Smooth muscle cell (in vitro differentiated cells): ENCODE results near the gene ARMC2. TPM values are rescaled to one million over a fixed set of nuclear protein-coding genes. Genes with fewer than 3 reads are reported as not detected.

Source experiments
- DNase-seq: peaks from one replicate; lab custom pipeline; 2025; ENCODE audit not compliant: unreplicated experiment; lab: John Stamatoyannopoulos, UW
- H2AFZ ChIP-seq: fragments of 200-600 bp; sonication (generic); 2 replicates; pipeline ENCODE4 v1.6.0; 2016; ENCODE audit warnings: antibody characterized with exemption, low read depth, mild to moderate bottlenecking
- H3F3A ChIP-seq: fragments of 200-600 bp; sonication (generic); 2 replicates; pipeline ENCODE4 v1.6.0; 2017; ENCODE audit warnings: antibody characterized with exemption, low read depth
- H3K27ac ChIP-seq: fragments of 200-600 bp; sonication (generic); 2 replicates; pipeline ENCODE4 v1.5.1; 2016; ENCODE audit warnings: low read depth, mild to moderate bottlenecking
- H3K27me3 ChIP-seq: fragments of 200-600 bp; sonication (generic); 2 replicates; pipeline ENCODE4 v1.6.1; 2016; ENCODE audit warnings: low read depth, mild to moderate bottlenecking
- H3K36me3 ChIP-seq: fragments of 200-600 bp; sonication (generic); 2 replicates; pipeline ENCODE4 v1.5.1; 2016; ENCODE audit warnings: low read depth
- H3K4me1 ChIP-seq: fragments of 200-600 bp; sonication (generic); 2 replicates; pipeline ENCODE4 v1.5.1; 2016; ENCODE audit warnings: low read depth
- H3K4me2 ChIP-seq: fragments of 200-600 bp; sonication (generic); 2 replicates; pipeline ENCODE4 v1.6.0; 2016; ENCODE audit warnings: mild to moderate bottlenecking
- H3K4me3 ChIP-seq: fragments of 200-600 bp; sonication (generic); 2 replicates; pipeline ENCODE4 v1.5.1; 2016; ENCODE audit warnings: mild to moderate bottlenecking
- H3K79me2 ChIP-seq: fragments of 200-600 bp; sonication (generic); 2 replicates; pipeline ENCODE4 v1.6.0; 2016; ENCODE audit warnings: low read depth, mild to moderate bottlenecking
- H3K9ac ChIP-seq: fragments of 200-600 bp; sonication (generic); 2 replicates; pipeline ENCODE4 v1.6.0; 2016; ENCODE audit warnings: low read depth
- H3K9me3 ChIP-seq: fragments of 200-600 bp; sonication (generic); replicated peaks from 2 replicates; pipeline ENCODE4 v1.5.1; 2016; ENCODE audit warnings: low read depth
- H4K20me1 ChIP-seq: fragments of 200-600 bp; sonication (generic); 2 replicates; pipeline ENCODE4 v1.6.0; 2016; ENCODE audit warnings: low read depth
- CTCF ChIP-seq: fragments of 200-600 bp; sonication (generic); IDR thresholded peaks from 2 replicates; pipeline ENCODE4 v1.5.1; 2017; ENCODE audit warnings: borderline replicate concordance, mild to moderate bottlenecking, antibody characterized with exemption; ENCODE audit not compliant: insufficient read depth, poor library complexity, severe bottlenecking
- WGBS: methylation state at CpG from one replicate; pipeline ENCODE4 v1.1.7; 2016; ENCODE audit warnings: low lambda C conversion rate; 5-methylcytosine and 5-hydroxymethylcytosine counted together
- polyA plus RNA-seq: library from polyadenylated mRNA; unstranded; fragments of >200 nt; fragmentation: Nextera tagmentation; extraction: Ambion mirVana; gene quantifications from 2 replicates; pipeline ENCODE4 v1.2.1, GENCODE V29; 2016
- total RNA-seq: library from RNA; depleted of rRNA; stranded (reverse); fragments of >200 nt; gene quantifications from 2 replicates; pipeline ENCODE4 v1.2.3, GENCODE V29; 2014

ARMC2 gene
- total and polyA plus RNA-seq, 2 experiments from 2014 or later: 2.0 to 2.6 TPM

- Histone ChIP-seq H3K79me2 (no peaks in the 10 kb centered on the region), H3K9me3 (no peaks in the 10 kb centered on the region), H3K4me2 (no peak overlapping the region), H3K9ac (no peak overlapping the region), H3K27ac (no peak overlapping the region), H3K4me1 (no peaks in the 10 kb centered on the region), H2AFZ (no peak overlapping the region), H3K36me3 (no peaks in the 10 kb centered on the region), H3K4me3 (no peak overlapping the region), H3K27me3 (no peaks in the 10 kb centered on the region), H3F3A (no peaks in the 10 kb centered on the region), H4K20me1 (no peaks in the 10 kb centered on the region)
- no peak for TF ChIP-seq CTCF
- no peak for DNase-seq
These were observed 105.5 kb downstream of the ARMC2 start for GRCh38 chr6:108953681-108954080.

- TF ChIP-seq CTCF: no peak
- Histone ChIP-seq H3K4me1 (no peaks in the 10 kb centered on the region), H4K20me1 (no peaks in the 10 kb centered on the region), H3K27ac (no peak overlapping the region), H3F3A (no peaks in the 10 kb centered on the region), H3K79me2 (no peaks in the 10 kb centered on the region), H3K9ac (no peak overlapping the region), H3K4me2 (no peak overlapping the region), H3K27me3 (no peaks in the 10 kb centered on the region), H3K4me3 (no peak overlapping the region), H3K36me3 (no peaks in the 10 kb centered on the region), H3K9me3 (no peaks in the 10 kb centered on the region), H2AFZ (no peak overlapping the region)
- no peak for DNase-seq
- WGBS: 91% methylated on average over 15 of the region's 15 CpGs
These were observed 107.2 kb downstream of the ARMC2 start for GRCh38 chr6:108955329-108955949.

- Histone ChIP-seq H3K27ac (no peak overlapping the region), H3K27me3 (no peaks in the 10 kb centered on the region), H3K4me3 (no peak overlapping the region), H3K9me3 (no peaks in the 10 kb centered on the region), H3K4me2 (no peak overlapping the region), H2AFZ (no peak overlapping the region), H3K79me2 (no peaks in the 10 kb centered on the region), H4K20me1 (no peaks in the 10 kb centered on the region), H3F3A (no peaks in the 10 kb centered on the region), H3K4me1 (no peaks in the 10 kb centered on the region), H3K9ac (no peak overlapping the region), H3K36me3 (no peaks in the 10 kb centered on the region)
- DNase-seq: no peak
- no peak for TF ChIP-seq CTCF
- 82% methylated on average over 4 of the region's 4 CpGs for WGBS
These were observed 109.0 kb downstream of the ARMC2 start for GRCh38 chr6:108957221-108957620.
